AG10803 (cell line): ENCODE results near the gene ZNFX1.
"Not testable (repeated sequence)": the region's sequence is repeated elsewhere in the genome, so short reads cannot be mapped to it uniquely, and the experiment has no call there.

ENCODE experiments used
- DNase-seq: peaks from one replicate; pipeline ENCODE4 v3.0.0; 2010; ENCODE audit warnings: low read depth
- H3K4me3 ChIP-seq: 2 replicates; pipeline ENCODE4 v1.5.1; 2011; ENCODE audit warnings: mild to moderate bottlenecking, low read length, control low read depth
- CTCF ChIP-seq: conservative IDR thresholded peaks from 2 replicates; pipeline ENCODE4 v1.5.1; 2011; ENCODE audit warnings: mild to moderate bottlenecking, low read length, control low read depth, inconsistent platforms

Gene ZNFX1

GRCh38 chr20:49310705-49311104 is 32.8 kb upstream of the ZNFX1 start:
- DNase-seq: no peak
- H3K4me3 ChIP-seq: no peak overlapping the region
- TF ChIP-seq CTCF: no peak

GRCh38 chr20:49308875-49309274 is 31.0 kb upstream of the ZNFX1 start:
- no peak for TF ChIP-seq CTCF
- no peak for DNase-seq
- no peak overlapping the region for H3K4me3 ChIP-seq

- DNase-seq: no peak
- H3K4me3 ChIP-seq: no peak overlapping the region
- no peak for TF ChIP-seq CTCF
Measured at GRCh38 chr20:49306903-49307620, 29.2 kb upstream of the ZNFX1 start.

GRCh38 chr20:49303065-49303552 is 25.3 kb upstream of the ZNFX1 start:
- peak; percentile 86 for DNase-seq
- TF ChIP-seq CTCF: no peak
- H3K4me3 ChIP-seq: no peak overlapping the region

GRCh38 chr20:49297605-49298530 is 20.0 kb upstream of the ZNFX1 start:
- H3K4me3 ChIP-seq: no peak overlapping the region
- no peak for DNase-seq
- no peak for TF ChIP-seq CTCF

GRCh38 chr20:49294002-49294654 is 16.3 kb upstream of the ZNFX1 start:
- not testable (repeated sequence) for DNase-seq, H3K4me3 ChIP-seq

- DNase-seq: no peak
- no peak for TF ChIP-seq CTCF
- no peak overlapping the region for H3K4me3 ChIP-seq
Measured at GRCh38 chr20:49293122-49293521, 15.3 kb upstream of the ZNFX1 start.
